ENCODE results near the gene SBK3. TPM values are rescaled to one million over a fixed set of nuclear protein-coding genes. Genes with fewer than 3 reads are reported as not detected.

Gene SBK3
- total RNA-seq, 1 experiment from 2014 or later = 2.4 TPM

GRCh38 chr19:55519451-55520311 is 25.7 kb downstream of the SBK3 start:
- TF ChIP-seq CTCF (IDR thresholded peaks at IDR 0.05; ENCODE audit: insufficient read depth in 1 of 2, low read depth in 1 of 2, low read length in 1 of 2, severe bottlenecking in 1 of 2, unreplicated experiment in 1 of 2) = no peak
- Histone ChIP-seq H3K9me3 (no peaks in the 10 kb centered on the region), H3K27me3 (replicated peaks; ENCODE audit: control insufficient read depth, insufficient read depth, low read length) (no peaks in the 10 kb centered on the region), H3K4me1 (peaks cover 8% of the 10 kb centered on the region), H3K4me3 (ENCODE audit: low read depth, low read length) (no peak overlapping the region), H3K36me3 (ENCODE audit: control insufficient read depth, insufficient read depth, low read length) (no peaks in the 10 kb centered on the region)
- ChIA-PET POLR2A (no interaction called here), CTCF (interaction anchor here (0.8 kb wide), 1 partner anchor 113 kb away, joined by 3 read pairs; no protein-coding TSS in a partner anchor)
- peaks cover 6% of the 10 kb centered on the region for H3K36me3 Mint-ChIP-seq (ENCODE audit: insufficient read depth, unreplicated experiment)
- no peaks in the 10 kb centered on the region for H3K9me3 Mint-ChIP-seq (ENCODE audit: unreplicated experiment)
- intact Hi-C loops (cut with micrococcal nuclease; ENCODE audit: unreplicated experiment) = no loop called here
- DNase-seq = no peak
- no peak overlapping the region for H3K4me3 Mint-ChIP-seq (ENCODE audit: unreplicated experiment)
- H3K27ac Mint-ChIP-seq (ENCODE audit: unreplicated experiment) = no peak overlapping the region
- no peaks in the 10 kb centered on the region for H3K4me1 Mint-ChIP-seq (ENCODE audit: low read depth, unreplicated experiment)
- no peaks in the 10 kb centered on the region for H3K27me3 Mint-ChIP-seq (ENCODE audit: insufficient read depth, unreplicated experiment)
- BruUV-seq (replicated peaks) = no TSS peak

DNA sequence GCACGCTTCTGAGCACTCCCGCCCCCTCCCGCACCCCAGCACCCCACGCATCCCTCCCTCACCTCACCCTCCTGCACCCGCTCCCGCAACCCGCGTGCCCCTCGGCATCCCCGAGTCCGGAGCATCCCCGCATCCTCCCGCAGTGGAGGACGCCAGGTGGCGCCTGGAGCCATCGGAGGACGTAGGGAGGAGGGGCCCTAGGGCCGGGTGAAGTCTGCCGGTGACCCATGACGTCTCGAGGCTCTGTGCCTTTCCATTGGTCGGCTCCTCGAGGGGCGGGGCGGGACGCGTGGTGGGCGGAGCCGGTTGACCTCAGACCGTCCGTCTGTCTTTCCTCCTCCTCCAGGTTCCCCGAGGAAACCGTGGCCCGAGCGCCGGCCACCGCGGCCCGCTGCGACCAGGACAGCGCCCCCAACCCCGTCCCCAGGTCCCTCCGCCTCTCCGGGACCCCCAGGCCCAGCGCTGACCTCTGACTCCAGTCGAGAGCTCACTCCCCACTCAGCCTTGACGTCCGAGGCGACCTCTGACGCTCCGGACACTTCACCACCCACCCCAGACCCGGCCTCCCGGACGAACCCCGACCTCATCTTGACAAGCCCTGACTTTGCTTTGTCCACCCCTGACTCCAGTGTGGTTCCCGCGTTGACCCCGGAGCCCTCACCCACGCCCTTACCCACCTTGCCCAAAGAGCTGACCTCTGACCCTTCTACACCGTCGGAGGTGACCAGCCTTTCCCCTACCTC is 28.3 kb downstream of the SBK3 start:
- ChIA-PET CTCF (interaction anchor here (0.6 to 1.0 kb wide), 7 partner anchors 9 to 118 kb away, joined by 3 to 9 read pairs (median 6); partner anchors contain the start of genes FIZ1 and ZNF865), POLR2A (interaction anchor here (0.6 to 0.7 kb wide), 2 partner anchors 33 to 83 kb away, joined by 3 read pairs; no protein-coding TSS in a partner anchor)
- no peaks in the 10 kb centered on the region for H3K27me3 ChIP-seq (replicated peaks; ENCODE audit: control insufficient read depth, insufficient read depth, low read length)
- H3K4me3 ChIP-seq (ENCODE audit: low read depth, low read length) = peak overlapping the region; percentile 31
- H3K36me3 ChIP-seq (ENCODE audit: control insufficient read depth, insufficient read depth, low read length) = no peaks in the 10 kb centered on the region
- Mint-ChIP-seq H3K36me3 (ENCODE audit: insufficient read depth, unreplicated experiment) (peaks cover 6% of the 10 kb centered on the region), H3K4me1 (ENCODE audit: low read depth, unreplicated experiment) (no peaks in the 10 kb centered on the region), H3K27me3 (ENCODE audit: insufficient read depth, unreplicated experiment) (peaks cover 5% of the 10 kb centered on the region), H3K9me3 (ENCODE audit: unreplicated experiment) (no peaks in the 10 kb centered on the region), H3K4me3 (ENCODE audit: unreplicated experiment) (peak overlapping the region; percentile 72), H3K27ac (ENCODE audit: unreplicated experiment) (peak overlapping the region; percentile 77)
- DNase-seq = peak; percentile 94 to 97
- H3K9me3 ChIP-seq = no peaks in the 10 kb centered on the region
- intact Hi-C loops (cut with micrococcal nuclease; ENCODE audit: unreplicated experiment) = loop anchor here (1.0 to 2.0 kb wide), 4 partner anchors 33 to 114 kb away; partner anchors contain the start of gene ZNF579
- no TSS peak for BruUV-seq (replicated peaks)
- TF ChIP-seq CTCF (IDR thresholded peaks at IDR 0.05; ENCODE audit: insufficient read depth in 1 of 2, low read depth in 1 of 2, low read length in 1 of 2, severe bottlenecking in 1 of 2, unreplicated experiment in 1 of 2) = peak; percentile 89 to 98
- H3K4me1 ChIP-seq = peaks cover 8% of the 10 kb centered on the region

DNA sequence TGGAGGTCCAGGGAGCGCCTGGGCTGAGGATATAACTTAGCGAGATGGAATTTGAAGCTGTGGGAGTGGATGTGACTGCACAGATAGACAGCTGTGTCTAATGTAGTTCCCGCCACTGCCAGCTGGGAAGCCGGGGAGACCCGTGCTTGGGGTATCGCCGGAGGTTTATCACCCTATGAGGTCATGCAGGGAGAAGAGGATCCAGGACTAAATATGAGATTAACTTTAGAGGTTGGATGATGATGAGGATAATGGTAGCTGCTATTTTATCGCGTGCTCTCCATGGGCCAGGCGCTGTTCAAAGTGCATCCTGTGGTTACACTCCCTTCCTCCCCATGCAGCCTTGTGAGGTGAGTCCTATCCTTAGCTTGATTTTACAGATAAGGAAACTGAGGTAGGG is 37.2 kb downstream of the SBK3 start:
- no peak for TF ChIP-seq CTCF (IDR thresholded peaks at IDR 0.05; ENCODE audit: insufficient read depth in 1 of 2, low read depth in 1 of 2, low read length in 1 of 2, severe bottlenecking in 1 of 2, unreplicated experiment in 1 of 2)
- peaks cover 8% of the 10 kb centered on the region for H3K4me1 Mint-ChIP-seq (ENCODE audit: low read depth, unreplicated experiment)
- Histone ChIP-seq H3K4me3 (ENCODE audit: low read depth, low read length) (no peak overlapping the region), H3K36me3 (ENCODE audit: control insufficient read depth, insufficient read depth, low read length) (no peaks in the 10 kb centered on the region), H3K9me3 (peaks cover 8% of the 10 kb centered on the region; the same call in 1 of the 2 replicates), H3K27me3 (replicated peaks; ENCODE audit: control insufficient read depth, insufficient read depth, low read length) (no peaks in the 10 kb centered on the region; the same call in 1 of the 2 replicates), H3K4me1 (peaks cover 5% of the 10 kb centered on the region; the same call in 1 of the 2 replicates)
- peaks cover 6% of the 10 kb centered on the region for H3K9me3 Mint-ChIP-seq (ENCODE audit: unreplicated experiment)
- H3K36me3 Mint-ChIP-seq (ENCODE audit: insufficient read depth, unreplicated experiment) = peaks cover 11% of the 10 kb centered on the region
- ChIA-PET POLR2A (no interaction called here), CTCF (interaction anchor here (0.8 kb wide), 1 partner anchor 9 kb away, joined by 3 read pairs; no protein-coding TSS in a partner anchor)
- H3K27ac Mint-ChIP-seq (ENCODE audit: unreplicated experiment) = no peak overlapping the region
- intact Hi-C loops (cut with micrococcal nuclease; ENCODE audit: unreplicated experiment) = loop anchor here (10.0 kb wide), 1 partner anchor 103 kb away; the partner anchor contains the start of gene UBE2S
- H3K27me3 Mint-ChIP-seq (ENCODE audit: insufficient read depth, unreplicated experiment) = peaks cover 10% of the 10 kb centered on the region
- DNase-seq = no peak
- H3K4me3 Mint-ChIP-seq (ENCODE audit: unreplicated experiment) = no peak overlapping the region
- BruUV-seq (replicated peaks) = no TSS peak

Measured in Caco-2 (cell line).